Activated naive CD8-positive, alpha-beta T cell treated with anti-CD3 and anti-CD28 coated beads, Interleukin-2, amount 50 U/mL, for 24 hours (primary cell): ENCODE data around the gene UPP1.

ENCODE experiments used
- ATAC-seq: fragments of 150-1000 bp; cut with Tn5 transposase; one replicate; pipeline ENCODE4 v1.10.0; 2021
- DNase-seq: peaks from one replicate; pipeline ENCODE4 v3.0.0; 2021
- H3K27ac Mint-ChIP-seq: one replicate; pipeline ENCODE4 v1.8.0; 2021; ENCODE audit warnings: mild to moderate bottlenecking, mixed read lengths
- H3K27me3 Mint-ChIP-seq: one replicate; pipeline ENCODE4 v1.8.0; 2021; ENCODE audit warnings: mixed read lengths
- H3K36me3 Mint-ChIP-seq: one replicate; pipeline ENCODE4 v1.8.0; 2021; ENCODE audit warnings: low read depth, mixed read lengths
- H3K4me1 Mint-ChIP-seq: one replicate; pipeline ENCODE4 v1.8.0; 2021; ENCODE audit warnings: mixed read lengths
- H3K4me3 Mint-ChIP-seq: one replicate; pipeline ENCODE4 v1.8.0; 2021; ENCODE audit warnings: mild to moderate bottlenecking, moderate library complexity, mixed read lengths
- H3K9me3 Mint-ChIP-seq: one replicate; pipeline ENCODE4 v1.8.0; 2021; ENCODE audit warnings: mixed read lengths

Gene UPP1

DNA sequence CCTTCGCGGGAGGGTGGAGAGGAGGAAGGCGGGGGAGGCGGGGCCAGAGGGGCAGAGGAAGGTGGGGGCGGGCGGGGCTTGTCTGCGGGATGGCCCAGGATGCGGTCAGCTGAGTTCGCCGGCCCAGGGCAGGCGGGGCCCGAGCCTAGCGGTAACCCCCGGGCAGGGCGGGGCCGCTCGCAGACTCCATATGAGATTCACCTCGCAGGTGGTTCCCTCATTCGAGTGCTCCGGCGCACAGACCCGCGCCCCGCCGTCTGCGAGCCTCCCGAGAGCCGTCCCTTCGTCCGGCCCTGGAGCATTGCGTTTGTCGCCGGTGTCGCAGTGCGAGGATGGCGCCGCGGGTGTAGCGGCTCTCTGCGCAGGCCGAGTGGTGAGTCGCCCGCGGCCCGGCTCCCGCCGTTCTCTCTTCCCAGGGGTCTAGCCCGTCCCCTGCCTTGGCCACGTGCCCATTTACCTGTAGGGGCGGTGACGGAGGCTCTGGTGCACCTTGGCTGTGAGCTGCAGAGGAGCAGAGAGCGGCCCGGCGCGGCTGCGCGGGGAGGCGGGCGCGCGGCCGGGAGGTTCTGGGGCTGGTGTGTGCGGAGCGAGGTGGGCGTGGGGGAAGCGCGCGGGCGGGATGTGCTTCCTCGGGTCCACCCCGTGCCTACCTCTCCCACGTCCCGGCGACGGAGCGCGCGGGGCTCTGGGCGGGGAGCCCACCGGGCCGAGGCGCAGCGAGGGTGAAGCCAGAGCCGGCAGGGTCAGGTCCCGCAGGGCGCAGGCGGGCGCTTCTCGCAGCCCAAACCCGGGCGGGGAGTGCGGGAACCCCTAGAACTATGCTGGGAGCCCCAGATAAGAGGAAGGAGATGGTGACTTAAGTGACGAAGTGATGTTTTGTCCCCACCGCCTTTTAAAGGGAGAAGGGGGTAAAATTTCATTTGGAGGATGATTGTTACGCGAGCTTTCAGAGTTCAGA lies at the start of gene UPP1:
Gene UPP1, plus strand, starts transcription at position 220 of the 958 bp plus-strand sequence. CDS start 5,519 bp downstream, outside the sequence.
- peaks cover 43% of the 10 kb centered on the region for H3K36me3 Mint-ChIP-seq
- H3K9me3 Mint-ChIP-seq, result no peaks in the 10 kb centered on the region
- peak within 1 kb of the TSS; percentile 93 for H3K27ac Mint-ChIP-seq
- peak; percentile 66 for ATAC-seq
- no peaks in the 10 kb centered on the region for H3K27me3 Mint-ChIP-seq
- DNase-seq, result peak; percentile 91
- peak within 1 kb of the TSS; percentile 82 for H3K4me3 Mint-ChIP-seq
- H3K4me1 Mint-ChIP-seq, result peaks cover 77% of the 10 kb centered on the region

DNA sequence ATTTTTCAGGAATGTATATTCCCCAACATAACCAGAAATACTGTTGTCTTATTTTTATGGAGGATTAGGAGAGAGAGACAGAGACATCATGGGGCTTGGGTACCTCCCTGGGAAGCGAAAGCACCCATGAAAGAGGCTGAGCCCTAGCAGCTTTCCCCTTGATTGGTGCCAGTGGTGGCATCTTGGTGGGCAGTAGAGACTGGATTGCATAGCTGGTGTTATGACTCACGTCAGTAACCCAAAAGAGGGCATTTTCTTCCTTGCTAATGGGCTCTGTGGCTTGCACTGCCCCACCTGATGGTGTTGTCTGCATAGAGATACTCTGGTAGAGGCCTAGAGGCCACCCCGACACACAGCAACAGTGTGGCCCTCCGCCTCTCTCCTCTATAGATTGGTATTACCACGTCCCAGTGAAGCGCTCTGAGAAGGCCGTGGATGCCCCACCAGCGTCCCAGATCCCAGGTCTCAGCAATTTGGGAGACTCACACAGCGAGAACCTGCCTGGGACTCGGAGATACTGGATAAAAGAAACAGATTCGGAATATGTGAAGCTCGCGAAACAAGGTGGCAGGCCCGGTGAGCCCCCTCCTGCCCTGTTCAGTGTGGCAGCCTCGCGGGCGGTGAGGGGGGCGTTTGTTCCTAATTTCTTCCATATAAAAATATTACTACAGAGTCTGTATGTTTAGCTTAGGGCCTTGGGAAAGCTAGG lies 48.0 kb upstream of the UPP1 start:
- ATAC-seq (peak; percentile 42), DNase-seq (no peak)

DNA sequence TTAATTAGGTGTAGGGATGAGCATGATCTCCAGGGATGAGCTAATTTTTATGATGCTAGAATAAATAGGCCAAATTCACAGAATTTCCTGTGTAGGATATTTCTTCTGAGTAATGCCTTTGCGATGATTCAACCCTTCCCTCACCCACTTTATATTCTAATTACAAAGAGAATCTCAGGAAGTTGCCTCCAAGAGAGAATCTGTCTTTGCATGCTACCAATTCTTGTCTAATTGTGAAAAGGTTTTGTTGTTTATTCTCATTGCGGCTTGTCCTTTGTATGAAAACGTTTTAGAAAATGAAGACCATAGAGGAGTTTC lies 47.5 kb upstream of the UPP1 start:
- Mint-ChIP-seq H3K4me3 (no peak overlapping the region), H3K9me3 (no peaks in the 10 kb centered on the region), H3K27me3 (peaks cover 11% of the 10 kb centered on the region), H3K4me1 (peaks cover 49% of the 10 kb centered on the region), H3K36me3 (no peaks in the 10 kb centered on the region), H3K27ac (peak overlapping the region; percentile 76)
- ATAC-seq (peak; percentile 51), DNase-seq (no peak)

More for the DNA sequence above, 48.0 kb upstream of the UPP1 start:
- Mint-ChIP-seq H3K27me3 (peaks cover 17% of the 10 kb centered on the region), H3K9me3 (no peaks in the 10 kb centered on the region), H3K4me3 (no peak overlapping the region), H3K36me3 (no peaks in the 10 kb centered on the region), H3K27ac (peak overlapping the region; percentile 76), H3K4me1 (peaks cover 46% of the 10 kb centered on the region)

DNA sequence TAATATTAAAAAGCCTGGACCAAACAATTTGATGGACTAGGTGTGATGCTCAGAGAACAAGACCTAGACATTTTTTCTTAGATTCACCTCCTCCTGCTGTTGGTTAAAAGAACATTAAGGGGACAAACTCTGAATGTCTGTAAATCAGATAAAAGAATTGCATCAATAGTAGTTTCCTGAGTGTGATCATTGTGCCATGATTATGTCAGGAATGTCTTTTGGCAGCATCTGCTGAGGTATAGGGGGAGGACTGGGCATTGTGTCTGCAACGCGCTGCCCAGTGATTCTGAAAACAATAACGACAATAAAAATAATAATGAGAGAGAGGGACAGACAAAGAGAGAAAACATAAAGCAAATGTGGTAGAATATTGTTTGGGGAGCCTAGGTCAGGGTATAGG lies 46.8 kb upstream of the UPP1 start:
- Mint-ChIP-seq H3K4me3 (no peak overlapping the region), H3K27me3 (peaks cover 8% of the 10 kb centered on the region), H3K36me3 (no peaks in the 10 kb centered on the region), H3K9me3 (no peaks in the 10 kb centered on the region), H3K27ac (peak overlapping the region; percentile 11), H3K4me1 (peaks cover 49% of the 10 kb centered on the region)
- no peak for ATAC-seq
- DNase-seq, result no peak

DNA sequence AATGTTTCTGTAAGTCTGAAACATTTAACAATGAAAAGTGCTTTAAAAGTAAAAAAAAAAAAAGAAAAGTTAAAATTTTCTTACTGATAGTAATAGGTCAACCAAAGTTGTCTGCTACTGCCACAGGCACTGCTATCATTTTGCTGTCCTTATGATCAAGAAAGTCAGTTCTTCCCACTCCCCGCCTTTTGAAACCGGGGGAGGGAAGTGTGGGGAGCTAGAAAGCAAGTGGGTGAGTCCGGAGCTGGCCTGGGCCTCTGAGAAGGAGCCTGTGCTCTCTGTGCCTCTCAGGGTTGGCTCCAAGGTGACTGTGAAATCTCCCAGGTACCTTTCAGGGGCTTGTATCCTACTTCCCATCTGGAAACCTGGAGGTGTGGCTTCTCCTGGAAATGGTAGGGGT lies 46.4 kb upstream of the UPP1 start:
- ATAC-seq (no peak), DNase-seq (no peak)
- no peaks in the 10 kb centered on the region for H3K36me3 Mint-ChIP-seq
- peaks cover 4% of the 10 kb centered on the region for H3K27me3 Mint-ChIP-seq
- peaks cover 49% of the 10 kb centered on the region for H3K4me1 Mint-ChIP-seq
- no peaks in the 10 kb centered on the region for H3K9me3 Mint-ChIP-seq
- H3K27ac Mint-ChIP-seq, result peak overlapping the region; percentile 11
- no peak overlapping the region for H3K4me3 Mint-ChIP-seq

DNA sequence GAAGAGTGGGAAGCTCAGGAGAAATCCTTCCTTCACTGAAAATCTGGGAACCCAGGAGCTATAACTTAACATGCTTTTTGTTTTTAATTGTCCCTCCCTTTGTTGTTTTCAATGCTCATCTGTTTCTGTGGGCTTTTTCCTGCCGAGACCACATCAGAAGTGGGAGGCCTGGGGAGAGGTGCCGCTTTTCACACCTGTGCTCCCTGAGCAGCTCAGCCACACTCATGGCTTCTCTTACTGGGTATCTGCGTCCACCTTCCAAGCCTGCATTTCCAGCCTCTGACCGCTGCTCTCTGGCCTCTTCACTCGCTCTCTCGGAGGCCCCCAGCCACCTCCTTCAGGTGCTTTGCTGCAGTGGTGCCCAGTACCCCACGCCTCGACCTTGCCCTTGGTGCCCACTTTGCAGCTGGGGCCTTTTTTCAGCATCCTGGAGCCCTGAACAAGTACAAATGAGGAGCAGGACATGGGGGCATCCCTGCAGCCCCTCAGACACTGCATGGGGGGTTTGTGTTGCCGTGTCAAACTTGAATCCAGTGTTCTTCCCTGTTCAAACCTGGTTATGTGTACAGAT lies 43.8 kb upstream of the UPP1 start:
- Mint-ChIP-seq H3K4me1 (peaks cover 47% of the 10 kb centered on the region), H3K36me3 (no peaks in the 10 kb centered on the region), H3K27me3 (no peaks in the 10 kb centered on the region), H3K27ac (no peak overlapping the region), H3K9me3 (no peaks in the 10 kb centered on the region), H3K4me3 (no peak overlapping the region)
- no peak for DNase-seq
- ATAC-seq, result no peak

DNA sequence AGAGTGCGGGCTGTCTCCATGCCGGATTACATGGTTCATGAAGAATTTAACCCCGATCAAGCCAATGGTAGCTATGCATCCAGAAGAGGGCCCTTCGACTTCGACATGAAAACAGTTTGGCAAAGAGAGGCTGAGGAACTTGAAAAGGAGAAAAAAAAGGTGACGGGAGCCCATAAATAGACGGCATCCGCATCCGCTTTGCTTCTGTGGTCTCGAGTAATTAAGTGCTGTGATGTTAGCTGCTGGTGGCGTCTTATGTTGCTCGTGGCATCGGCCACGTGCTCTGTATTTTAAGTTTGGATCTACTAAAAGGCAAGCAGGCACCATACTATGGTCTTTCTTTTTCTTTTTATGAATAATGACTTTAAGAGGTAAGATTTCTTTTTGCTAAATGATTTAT lies 42.6 kb upstream of the UPP1 start:
- no peak for ATAC-seq
- Mint-ChIP-seq H3K9me3 (no peaks in the 10 kb centered on the region), H3K27ac (no peak overlapping the region), H3K4me3 (no peak overlapping the region), H3K27me3 (no peaks in the 10 kb centered on the region), H3K4me1 (peaks cover 36% of the 10 kb centered on the region), H3K36me3 (no peaks in the 10 kb centered on the region)
- DNase-seq, result no peak

DNA sequence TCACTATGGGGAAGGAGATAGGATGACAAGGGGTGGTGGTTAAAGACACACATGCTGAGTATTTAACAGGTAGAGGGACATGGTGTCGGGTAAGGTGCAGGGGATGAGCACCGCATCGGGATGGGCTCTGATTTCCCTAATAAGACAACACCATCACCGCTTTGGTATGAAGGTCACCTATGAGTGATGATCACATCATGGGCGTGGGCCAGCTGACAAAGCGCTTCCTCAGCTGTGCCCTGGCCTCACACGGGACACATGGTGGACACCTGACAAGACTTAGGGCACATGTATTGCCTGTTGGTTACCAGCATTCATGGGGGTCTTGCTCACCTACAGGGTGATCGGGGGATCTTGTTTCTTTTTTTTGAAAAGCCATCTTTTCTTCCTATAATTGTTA lies 41.0 kb upstream of the UPP1 start:
- no peaks in the 10 kb centered on the region for H3K9me3 Mint-ChIP-seq
- H3K4me3 Mint-ChIP-seq, result no peak overlapping the region
- DNase-seq, result no peak
- no peak for ATAC-seq
- peaks cover 29% of the 10 kb centered on the region for H3K4me1 Mint-ChIP-seq
- no peak overlapping the region for H3K27ac Mint-ChIP-seq
- no peaks in the 10 kb centered on the region for H3K27me3 Mint-ChIP-seq
- no peaks in the 10 kb centered on the region for H3K36me3 Mint-ChIP-seq

DNA sequence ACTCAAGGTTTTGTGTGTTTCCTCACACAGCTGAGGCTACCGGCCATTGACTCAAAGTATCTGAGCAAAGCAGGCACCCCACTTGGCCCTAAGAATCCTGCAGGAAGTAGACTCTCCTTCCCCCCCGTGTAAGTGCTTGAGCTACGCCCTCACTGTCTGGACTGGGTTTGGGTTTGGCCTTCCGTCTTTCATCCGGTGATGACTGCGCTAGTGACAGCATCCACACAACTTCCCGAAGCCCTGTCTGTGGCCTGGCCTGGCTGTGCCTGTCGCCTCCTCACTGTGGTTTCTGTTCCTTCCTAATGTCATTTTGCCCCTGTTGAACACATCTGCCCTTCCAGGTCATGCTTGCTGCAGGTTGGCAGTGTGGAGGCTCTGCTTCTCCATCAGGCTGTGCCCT lies 39.2 kb upstream of the UPP1 start:
- Mint-ChIP-seq H3K36me3 (peaks cover 2% of the 10 kb centered on the region), H3K9me3 (peaks cover 3% of the 10 kb centered on the region), H3K27ac (no peak overlapping the region), H3K4me3 (no peak overlapping the region), H3K4me1 (peaks cover 25% of the 10 kb centered on the region), H3K27me3 (no peaks in the 10 kb centered on the region)
- no peak for DNase-seq
- ATAC-seq, result no peak

DNA sequence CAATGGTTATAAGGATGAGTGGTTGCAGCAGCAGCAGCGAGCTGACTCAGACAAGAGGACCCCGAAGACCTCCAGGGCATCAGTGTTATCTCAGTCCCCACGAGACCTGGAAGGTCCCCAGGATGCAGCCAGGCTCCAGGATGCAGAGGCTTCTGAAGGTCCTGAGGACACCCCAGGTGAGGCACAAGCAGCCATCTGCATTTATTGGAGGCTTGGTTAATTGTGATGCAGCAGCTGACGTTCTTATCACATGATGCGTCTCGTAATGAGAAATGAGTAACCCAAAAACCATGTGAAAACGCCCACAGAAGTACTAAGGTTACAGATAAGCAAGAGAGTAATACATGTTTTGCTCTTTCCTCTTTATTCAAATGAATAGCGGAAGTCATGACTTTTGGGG lies 36.3 kb upstream of the UPP1 start:
- Mint-ChIP-seq H3K4me1 (peaks cover 9% of the 10 kb centered on the region), H3K27ac (no peak overlapping the region), H3K27me3 (no peaks in the 10 kb centered on the region), H3K36me3 (peaks cover 2% of the 10 kb centered on the region), H3K4me3 (no peak overlapping the region), H3K9me3 (peaks cover 11% of the 10 kb centered on the region)
- ATAC-seq (peak; percentile 43), DNase-seq (no peak)

DNA sequence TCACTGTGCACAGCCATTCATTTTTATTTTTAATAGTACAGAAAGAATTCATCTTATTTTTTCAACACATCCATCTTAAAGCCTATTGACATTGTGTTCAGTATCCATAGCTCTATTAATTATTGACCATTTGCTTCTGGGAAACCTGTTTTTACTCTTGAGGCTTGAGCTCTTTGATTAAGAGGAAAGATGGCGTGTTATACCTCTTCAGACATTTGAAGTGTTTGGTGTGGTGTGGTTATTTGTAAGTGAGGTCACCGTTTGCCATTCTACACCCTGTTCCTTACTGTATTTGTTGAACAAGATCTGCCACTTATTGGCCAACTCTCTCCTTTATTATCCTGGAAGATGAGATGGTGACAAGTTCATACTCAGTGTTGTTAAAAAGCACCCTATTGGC lies 35.3 kb upstream of the UPP1 start:
- ATAC-seq (no peak), DNase-seq (no peak)
- Mint-ChIP-seq H3K36me3 (peaks cover 2% of the 10 kb centered on the region), H3K4me1 (peaks cover 9% of the 10 kb centered on the region), H3K9me3 (peaks cover 16% of the 10 kb centered on the region), H3K27me3 (no peaks in the 10 kb centered on the region), H3K4me3 (no peak overlapping the region), H3K27ac (no peak overlapping the region)

DNA sequence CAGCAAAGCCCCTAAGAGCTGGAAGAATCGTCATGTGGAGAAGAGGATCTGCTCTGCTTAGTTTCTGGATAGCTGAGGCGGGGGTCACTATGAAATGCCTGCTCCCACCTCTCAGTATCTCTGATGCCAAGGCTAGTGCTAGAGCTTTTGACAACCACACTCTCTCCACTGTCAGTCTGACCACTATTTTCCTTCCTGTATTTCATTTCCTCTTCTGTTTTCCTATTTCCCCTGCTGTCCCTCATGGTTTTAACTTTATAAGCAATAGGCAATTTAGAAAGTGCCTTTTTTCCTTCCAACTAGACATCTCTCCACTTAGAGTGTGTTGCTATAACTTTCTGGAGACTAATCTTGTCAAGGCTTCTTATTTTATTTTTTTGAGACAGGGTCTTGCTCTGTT lies 30.1 kb upstream of the UPP1 start:
- DNase-seq (no peak), ATAC-seq (no peak)
- peaks cover 3% of the 10 kb centered on the region for H3K4me1 Mint-ChIP-seq
- H3K27me3 Mint-ChIP-seq, result no peaks in the 10 kb centered on the region
- H3K36me3 Mint-ChIP-seq, result peaks cover 5% of the 10 kb centered on the region
- H3K27ac Mint-ChIP-seq, result no peak overlapping the region
- peaks cover 19% of the 10 kb centered on the region for H3K9me3 Mint-ChIP-seq
- no peak overlapping the region for H3K4me3 Mint-ChIP-seq

DNA sequence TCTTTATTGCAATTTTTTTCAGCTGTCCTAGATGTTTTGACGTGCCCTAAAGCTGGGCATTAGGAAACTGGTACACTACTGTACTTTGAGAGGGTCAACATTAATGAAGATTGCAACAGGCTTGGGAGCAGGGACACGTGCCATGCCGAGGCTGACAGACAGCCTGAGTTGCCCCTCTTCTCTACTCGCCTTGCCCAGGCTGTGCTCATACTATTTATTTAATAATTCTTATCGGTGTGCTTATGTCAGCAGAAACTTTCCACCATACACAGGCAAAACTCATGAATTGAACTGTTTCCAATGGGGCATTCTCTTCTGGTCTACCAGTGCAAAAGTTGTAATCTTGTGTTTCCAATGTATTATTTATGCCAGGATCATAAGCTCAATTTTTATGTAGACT lies 29.4 kb upstream of the UPP1 start:
- ATAC-seq, result no peak
- H3K9me3 Mint-ChIP-seq, result peaks cover 22% of the 10 kb centered on the region
- no peak overlapping the region for H3K27ac Mint-ChIP-seq
- peaks cover 3% of the 10 kb centered on the region for H3K4me1 Mint-ChIP-seq
- no peaks in the 10 kb centered on the region for H3K27me3 Mint-ChIP-seq
- no peak overlapping the region for H3K4me3 Mint-ChIP-seq
- DNase-seq, result no peak
- H3K36me3 Mint-ChIP-seq, result peaks cover 3% of the 10 kb centered on the region

DNA sequence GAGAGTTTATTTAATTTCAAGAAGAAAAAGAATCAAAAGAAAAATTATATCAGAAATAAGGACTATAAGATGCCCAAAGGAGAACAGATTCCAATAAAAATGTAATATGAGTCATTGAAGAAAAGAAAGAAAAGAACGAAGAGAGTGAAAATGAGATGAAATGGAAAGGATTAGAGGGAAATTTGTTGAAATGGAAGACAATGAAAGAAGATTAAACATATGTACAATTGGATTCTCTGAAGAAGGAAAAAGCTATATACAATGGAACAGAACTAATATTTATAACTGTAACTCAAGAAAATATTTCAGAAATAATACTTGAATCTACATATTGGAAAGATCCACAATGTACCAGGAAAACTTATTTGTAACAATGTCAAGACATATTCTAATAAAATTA lies 25.1 kb upstream of the UPP1 start:
- Mint-ChIP-seq H3K9me3 (peaks cover 8% of the 10 kb centered on the region), H3K4me1 (peaks cover 3% of the 10 kb centered on the region), H3K36me3 (peaks cover 5% of the 10 kb centered on the region), H3K4me3 (no peak overlapping the region), H3K27ac (no peak overlapping the region), H3K27me3 (peaks cover 1% of the 10 kb centered on the region)
- DNase-seq, result no peak
- ATAC-seq, result no peak

DNA sequence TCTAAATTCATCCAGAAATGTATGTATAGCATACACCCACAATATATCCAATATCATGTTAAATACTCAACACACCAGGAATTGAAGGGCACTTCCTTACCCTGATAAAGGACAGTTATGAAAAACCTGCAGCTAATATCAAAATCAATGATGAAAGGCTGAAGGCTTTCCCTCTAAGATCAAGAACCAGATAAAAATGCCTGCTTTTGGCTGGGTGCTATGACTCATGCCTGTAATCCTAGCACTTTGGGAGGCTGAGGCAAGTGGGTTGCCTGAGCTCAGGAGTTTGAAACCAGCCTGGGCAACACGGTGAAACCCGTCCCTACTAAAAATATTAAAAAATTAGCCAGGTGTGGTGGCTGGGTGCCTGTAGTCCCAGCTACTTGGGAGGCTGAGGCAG lies 21.6 kb upstream of the UPP1 start:
- no peak overlapping the region for H3K27ac Mint-ChIP-seq
- H3K9me3 Mint-ChIP-seq, result peaks cover 13% of the 10 kb centered on the region
- no peak for ATAC-seq
- no peak overlapping the region for H3K4me3 Mint-ChIP-seq
- DNase-seq, result no peak
- no peaks in the 10 kb centered on the region for H3K4me1 Mint-ChIP-seq
- H3K27me3 Mint-ChIP-seq, result peaks cover 1% of the 10 kb centered on the region
- H3K36me3 Mint-ChIP-seq, result peaks cover 5% of the 10 kb centered on the region
